ENCODE data around the gene ABL1.

DNA sequence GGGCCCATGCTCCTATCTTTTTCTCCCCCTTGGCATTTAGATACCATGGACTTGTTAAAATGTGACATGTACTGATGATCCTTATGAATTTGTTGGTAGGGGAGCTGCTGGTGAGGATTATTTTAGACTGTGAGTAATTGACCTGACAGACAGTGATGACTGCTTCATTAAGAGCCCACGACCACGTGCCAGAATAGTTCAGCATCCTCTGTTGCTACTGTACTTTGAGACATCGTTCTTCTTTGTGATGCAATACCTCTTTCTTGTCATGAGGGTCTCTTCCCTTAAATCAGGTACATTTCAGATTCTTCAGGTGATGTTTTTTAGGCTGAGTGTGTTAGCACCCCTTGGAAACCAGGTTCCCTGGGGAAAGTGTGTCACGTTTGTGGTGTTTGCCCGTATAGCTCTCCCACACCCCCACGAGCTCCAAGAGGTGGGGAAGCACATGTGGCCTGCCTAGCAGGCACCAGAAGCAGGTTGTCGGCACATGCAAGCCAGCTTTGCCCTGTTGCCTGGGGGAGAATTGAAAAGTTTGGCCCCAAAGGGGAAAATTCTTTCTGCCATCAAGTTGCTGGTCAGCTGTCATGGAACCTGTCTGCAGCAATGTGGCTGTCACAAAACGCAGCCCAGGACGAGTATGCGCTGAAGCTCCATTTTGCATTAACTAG is 36.5 kb downstream of the ABL1 start:
- no peak for TF ChIP-seq POLR2A (IDR thresholded peaks at IDR 0.05; ENCODE audit: extremely low read depth, insufficient read length)
- TF ChIP-seq, protein P1, sequence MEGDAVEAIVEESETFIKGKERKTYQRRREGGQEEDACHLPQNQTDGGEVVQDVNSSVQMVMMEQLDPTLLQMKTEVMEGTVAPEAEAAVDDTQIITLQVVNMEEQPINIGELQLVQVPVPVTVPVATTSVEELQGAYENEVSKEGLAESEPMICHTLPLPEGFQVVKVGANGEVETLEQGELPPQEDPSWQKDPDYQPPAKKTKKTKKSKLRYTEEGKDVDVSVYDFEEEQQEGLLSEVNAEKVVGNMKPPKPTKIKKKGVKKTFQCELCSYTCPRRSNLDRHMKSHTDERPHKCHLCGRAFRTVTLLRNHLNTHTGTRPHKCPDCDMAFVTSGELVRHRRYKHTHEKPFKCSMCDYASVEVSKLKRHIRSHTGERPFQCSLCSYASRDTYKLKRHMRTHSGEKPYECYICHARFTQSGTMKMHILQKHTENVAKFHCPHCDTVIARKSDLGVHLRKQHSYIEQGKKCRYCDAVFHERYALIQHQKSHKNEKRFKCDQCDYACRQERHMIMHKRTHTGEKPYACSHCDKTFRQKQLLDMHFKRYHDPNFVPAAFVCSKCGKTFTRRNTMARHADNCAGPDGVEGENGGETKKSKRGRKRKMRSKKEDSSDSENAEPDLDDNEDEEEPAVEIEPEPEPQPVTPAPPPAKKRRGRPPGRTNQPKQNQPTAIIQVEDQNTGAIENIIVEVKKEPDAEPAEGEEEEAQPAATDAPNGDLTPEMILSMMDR (IDR thresholded peaks at IDR 0.05; ENCODE audit: low read depth, low read length), result no peak

Data from NB4 (cell line).